Gastroesophageal sphincter (tissue), 4 donors: ENCODE results near the gene ATP8B3. TPM values are rescaled to one million over a fixed set of nuclear protein-coding genes. Genes with fewer than 3 reads are reported as not detected.

ENCODE experiments used
- ATAC-seq: fragments of 150-250 bp; one replicate; pipeline ENCODE4 v1.9.1; 2016; ENCODE audit warnings: mild to moderate bottlenecking, moderate library complexity
- H3K27ac ChIP-seq, 4 donors: fragments of 200-600 bp; sonication (generic) in 3 of 4; 1 replicate in 3 of 4; 2 replicates in 1 of 4; pipeline ENCODE4 v1.5.1; 2016 to 2019
- H3K27me3 ChIP-seq: fragments of 200-600 bp; sonication (generic); one replicate; pipeline ENCODE4 v1.5.1; 2019
- H3K36me3 ChIP-seq, 2 donors: fragments of 200-600 bp; sonication (generic); one replicate each; pipeline ENCODE4 v1.5.1; 2019; ENCODE audit warnings: control low read depth in 1 of 2
- H3K4me1 ChIP-seq, 3 donors: fragments of 200-600 bp; sonication (generic); 1 replicate in 2 of 3; 2 replicates in 1 of 3; pipeline ENCODE4 v1.5.1; 2016 to 2019; ENCODE audit warnings: control low read depth in 2 of 3
- H3K4me3 ChIP-seq, 2 donors: fragments of 200-600 bp; sonication (generic); one replicate each; pipeline ENCODE4 v1.5.1; 2019; ENCODE audit warnings: mild to moderate bottlenecking in 1 of 2, moderate library complexity in 1 of 2
- H3K9me3 ChIP-seq, 3 donors: fragments of 200-600 bp; sonication (generic); one replicate each; pipeline ENCODE4 v1.5.1; 2017 to 2019; ENCODE audit warnings: control low read depth in 2 of 3
- CTCF ChIP-seq, 4 experiments: fragments of 200-600 bp in 2 of 4; fragments of 450-650 bp in 2 of 4; sonication (generic) in 1 of 4; IDR thresholded peaks; one replicate each; pipeline ENCODE4 v1.5.1; 2017 to 2019; ENCODE audit warnings: antibody characterized with exemption in 4 of 4, mild to moderate bottlenecking in 2 of 4, moderate library complexity in 2 of 4
- EP300 ChIP-seq: sonication (generic); formaldehyde crosslinking; IDR thresholded peaks from one replicate; pipeline ENCODE4 v1.6.1; 2017; ENCODE audit warnings: antibody characterized with exemption, mild to moderate bottlenecking
- POLR2A ChIP-seq, 2 donors: fragments of 450-650 bp; IDR thresholded peaks; one replicate each; pipeline ENCODE4 v1.6.1; 2017; ENCODE audit warnings: antibody characterized with exemption in 2 of 2, mild to moderate bottlenecking in 2 of 2, moderate library complexity in 1 of 2
- POLR2AphosphoS5 ChIP-seq: sonication (generic); formaldehyde crosslinking; IDR thresholded peaks from one replicate; pipeline ENCODE4 v1.6.1; 2017; ENCODE audit warnings: antibody characterized with exemption
- WGBS, 2 donors: methylation state at CpG; one replicate each; pipeline ENCODE4 v1.1.5; 2018; ENCODE audit warnings: low coverage in 1 of 2; 5-methylcytosine and 5-hydroxymethylcytosine counted together
- total RNA-seq, 4 donors: library from RNA; depleted of rRNA; stranded (reverse); fragments of >200 nt; gene quantifications; one replicate each; pipeline ENCODE4 v1.1.0, GENCODE V29; 2016

Gene ATP8B3
- total RNA-seq, 4 donors from 2014 or later = 0.27 to 1.4 (median 0.48) TPM

- no peak overlapping the region for H3K4me3 ChIP-seq
- TF ChIP-seq POLR2AphosphoS5 = no peak
- no peak for TF ChIP-seq POLR2A (IDR thresholded peaks at IDR 0.05)
- TF ChIP-seq CTCF (IDR thresholded peaks at IDR 0.05) = no peak
- no peak for TF ChIP-seq EP300
- H3K27me3 ChIP-seq = peaks cover 98% of the 10 kb centered on the region
- ATAC-seq = no peak
- peaks cover 0 to 60% (median 23%) of the 10 kb centered on the region in 3 donors for H3K4me1 ChIP-seq
- 0 to 18% methylated on average over 1 to 3 of the region's 16 CpGs for WGBS, 2 donors
- no peak overlapping the region for H3K27ac ChIP-seq
- no peaks in the 10 kb centered on the region for H3K36me3 ChIP-seq
- H3K9me3 ChIP-seq = no peaks in the 10 kb centered on the region
These were observed 59.9 kb downstream of the ATP8B3 start for GRCh38 chr19:1752009-1752756.

GRCh38 chr19:1751367-1752008 is 60.6 kb downstream of the ATP8B3 start:
- Histone ChIP-seq H3K4me1 (peaks cover 0 to 54% (median 23%) of the 10 kb centered on the region in 3 donors), H3K9me3 (no peaks in the 10 kb centered on the region), H3K4me3 (no peak overlapping the region), H3K27ac (no peak overlapping the region), H3K36me3 (no peaks in the 10 kb centered on the region), H3K27me3 (peaks cover 98% of the 10 kb centered on the region)
- TF ChIP-seq EP300 = no peak
- TF ChIP-seq CTCF (IDR thresholded peaks at IDR 0.05) = no peak
- TF ChIP-seq POLR2A (IDR thresholded peaks at IDR 0.05) = no peak
- no peak for TF ChIP-seq POLR2AphosphoS5
- no peak for ATAC-seq
- 0 to 4% methylated on average over 7 to 16 of the region's 16 CpGs for WGBS, 2 donors

- peaks cover 98% of the 10 kb centered on the region for H3K27me3 ChIP-seq
- H3K4me1 ChIP-seq = peaks cover 0 to 46% (median 23%) of the 10 kb centered on the region in 3 donors
- no peak for TF ChIP-seq EP300
- no peak for TF ChIP-seq POLR2A (IDR thresholded peaks at IDR 0.05)
- TF ChIP-seq CTCF (IDR thresholded peaks at IDR 0.05) = no peak
- no peak for TF ChIP-seq POLR2AphosphoS5
- no peaks in the 10 kb centered on the region for H3K9me3 ChIP-seq
- H3K4me3 ChIP-seq = no peak overlapping the region
- no peak overlapping the region for H3K27ac ChIP-seq
- no peaks in the 10 kb centered on the region for H3K36me3 ChIP-seq
- no peak for ATAC-seq
- 0 to 6% methylated on average over 3 to 6 of the region's 14 CpGs for WGBS, 2 donors
These were observed 61.6 kb downstream of the ATP8B3 start for GRCh38 chr19:1750343-1751021.

GRCh38 chr19:1749373-1750342 is 62.4 kb downstream of the ATP8B3 start:
- TF ChIP-seq POLR2A (IDR thresholded peaks at IDR 0.05) = no peak
- TF ChIP-seq CTCF (IDR thresholded peaks at IDR 0.05) = no peak
- no peak for ATAC-seq
- WGBS, 2 donors = 1 to 7% methylated on average over 10 to 11 of the region's 99 CpGs
- peaks cover 98% of the 10 kb centered on the region for H3K27me3 ChIP-seq
- no peak overlapping the region for H3K27ac ChIP-seq
- peaks cover 0 to 38% (median 23%) of the 10 kb centered on the region in 3 donors for H3K4me1 ChIP-seq
- peak overlapping the region in 1 of 2 donors; percentile 26 for H3K4me3 ChIP-seq
- H3K36me3 ChIP-seq = no peaks in the 10 kb centered on the region
- H3K9me3 ChIP-seq = no peaks in the 10 kb centered on the region
